Common myeloid progenitor, CD34-positive (primary cell): ENCODE measurements around the gene ACSL5.
A peak's percentile ranks its signal among the peaks of the same experiment; 100 is the strongest.

Experiments
- CTCF ChIA-PET: fragments of 350-600 bp; sonication (Branson Sonifier 250); formaldehyde crosslinking; loops from one replicate; lab custom pipeline; 2021; ENCODE audit warnings: antibody characterized with exemption; lab: Charles Lee
- POLR2A ChIA-PET: fragments of 350-600 bp; sonication (Branson Sonifier 250); formaldehyde crosslinking; loops from one replicate; lab custom pipeline; 2021; ENCODE audit warnings: antibody characterized with exemption; lab: Charles Lee
- DNase-seq, 3 donors: peaks; one replicate each; pipeline versions ENCODE4 v3.0.0 to v3.0.0-alpha.2; 2013
- H3K27ac ChIP-seq, 2 experiments: 1 replicate in 1 of 2; 2 replicates in 1 of 2; pipeline ENCODE4 v1.7.0; 2013; ENCODE audit warnings: inconsistent platforms in 2 of 2, low read length in 2 of 2, mild to moderate bottlenecking in 2 of 2, low read depth in 1 of 2, moderate library complexity in 1 of 2; ENCODE audit not compliant: severe bottlenecking in 2 of 2, insufficient read depth in 1 of 2, poor library complexity in 1 of 2
- H3K27me3 ChIP-seq, 5 experiments: replicated peaks in 2 of 5; 1 replicate in 3 of 5; 2 replicates in 2 of 5; pipeline versions ENCODE4 v1.6.1 to v1.7.0; 2013; ENCODE audit warnings: low read length in 4 of 5, mild to moderate bottlenecking in 2 of 5, moderate library complexity in 2 of 5, inconsistent platforms in 1 of 5; ENCODE audit not compliant: insufficient read depth in 5 of 5, control insufficient read depth in 4 of 5
- H3K36me3 ChIP-seq, 4 experiments: 1 replicate in 2 of 4; 2 replicates in 2 of 4; pipeline versions ENCODE4 v1.6.1 to v1.7.0; 2013; ENCODE audit warnings: low read length in 3 of 4, control low read depth in 1 of 4, mild to moderate bottlenecking in 1 of 4; ENCODE audit not compliant: control insufficient read depth in 4 of 4, insufficient read depth in 4 of 4
- H3K4me1 ChIP-seq, 4 experiments: 1 replicate in 3 of 4; 2 replicates in 1 of 4; pipeline versions ENCODE4 v1.6.1 to v1.7.1; 2013; ENCODE audit warnings: low read length in 3 of 4, mild to moderate bottlenecking in 3 of 4, control low read depth in 1 of 4, inconsistent platforms in 1 of 4, moderate library complexity in 1 of 4; ENCODE audit not compliant: control insufficient read depth in 4 of 4, insufficient read depth in 4 of 4; ENCODE audit errors: control extremely low read depth in 1 of 4
- H3K4me3 ChIP-seq, 7 experiments: 1 replicate in 4 of 7; 2 replicates in 3 of 7; pipeline versions ENCODE4 v1.5.1 to v1.7.0; 2013; ENCODE audit warnings: mild to moderate bottlenecking in 7 of 7, low read length in 6 of 7, moderate library complexity in 6 of 7, inconsistent platforms in 2 of 7, low read depth in 2 of 7, control low read depth in 1 of 7; ENCODE audit not compliant: insufficient read depth in 4 of 7, control insufficient read depth in 1 of 7; ENCODE audit errors: extremely low read depth in 1 of 7
- H3K9me3 ChIP-seq, 5 experiments: 1 replicate in 4 of 5; 2 replicates in 1 of 5; pipeline versions ENCODE4 v1.6.1 to v1.7.1; 2013; ENCODE audit warnings: low read length in 4 of 5, mild to moderate bottlenecking in 2 of 5, inconsistent platforms in 1 of 5, low read depth in 1 of 5, moderate library complexity in 1 of 5; ENCODE audit not compliant: control insufficient read depth in 4 of 5, insufficient read depth in 2 of 5; ENCODE audit errors: control extremely low read depth in 1 of 5
- WGBS: methylation state at CpG from one replicate; pipeline ENCODE4 v1.1.5; 2013; ENCODE audit not compliant: insufficient coverage; 5-methylcytosine and 5-hydroxymethylcytosine counted together

ACSL5 gene

DNA sequence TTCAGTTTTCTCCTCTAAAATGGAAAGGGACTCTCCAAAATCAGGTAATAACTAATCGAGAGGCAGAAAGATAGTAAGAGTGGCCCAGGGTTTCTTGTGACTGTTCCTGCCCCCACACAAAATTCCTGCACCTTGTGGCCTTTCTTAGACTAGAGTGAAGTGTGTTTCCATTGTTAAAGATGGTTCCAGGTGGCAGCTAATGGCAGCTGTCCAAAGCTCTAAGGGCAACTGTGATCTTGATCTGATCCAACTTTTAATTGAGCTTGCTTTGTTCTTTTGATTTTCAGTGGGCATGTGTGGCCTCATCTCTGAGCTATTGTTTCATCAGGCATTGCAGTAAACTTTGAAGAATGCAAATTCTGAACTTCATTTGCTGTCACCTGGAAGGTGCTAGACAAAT, 19.4 kb downstream of the ACSL5 start:
- POLR2A ChIA-PET, result no interaction called here
- WGBS, result no CpG with 5 or more reads among the region's 1 CpG
- Histone ChIP-seq H3K4me3 (no peak overlapping the region), H3K9me3 (no peaks in the 10 kb centered on the region), H3K36me3 (peaks cover 3 to 27% (median 20%) of the 10 kb centered on the region in 4 experiments), H3K27ac (no peak overlapping the region), H3K4me1 (peaks cover 0 to 15% (median 7%) of the 10 kb centered on the region in 4 experiments), H3K27me3 (no peaks in the 10 kb centered on the region)
- CTCF ChIA-PET, result interaction anchor here (1.2 kb wide), 1 partner anchor 256 kb away, joined by 3 read pairs; no protein-coding TSS in a partner anchor
- no peak for DNase-seq

DNA sequence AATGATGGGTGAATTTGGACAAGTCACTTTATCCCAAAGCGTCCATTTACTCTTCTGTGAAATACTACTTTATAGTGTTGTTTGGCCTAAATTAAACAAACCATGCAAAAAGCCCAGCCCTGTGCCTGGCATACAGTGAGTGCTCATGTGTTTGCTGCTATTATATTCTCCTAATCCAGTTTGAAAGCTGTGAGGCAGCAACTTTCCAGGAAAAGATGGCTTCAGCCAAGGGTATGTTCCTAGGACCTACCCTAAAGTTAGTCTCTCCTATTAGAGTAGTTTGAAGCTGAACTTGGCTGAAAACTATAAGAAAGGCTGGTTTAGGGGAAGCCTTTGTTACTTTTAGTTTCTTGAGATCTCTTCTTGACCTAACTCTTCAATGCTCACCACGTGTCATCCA, 19.9 kb downstream of the ACSL5 start:
- WGBS, result 100% methylated on average over 1 of the region's 2 CpGs
- Histone ChIP-seq H3K27me3 (no peaks in the 10 kb centered on the region), H3K36me3 (peaks cover 4 to 28% (median 21%) of the 10 kb centered on the region in 4 experiments), H3K4me3 (no peak overlapping the region), H3K9me3 (no peaks in the 10 kb centered on the region), H3K4me1 (peaks cover 0 to 15% (median 7%) of the 10 kb centered on the region in 4 experiments), H3K27ac (no peak overlapping the region)
- ChIA-PET CTCF (interaction anchor here (2.0 kb wide), 1 partner anchor 42 kb away, joined by 5 read pairs; no protein-coding TSS in a partner anchor), POLR2A (no interaction called here)
- DNase-seq, result no peak

DNA sequence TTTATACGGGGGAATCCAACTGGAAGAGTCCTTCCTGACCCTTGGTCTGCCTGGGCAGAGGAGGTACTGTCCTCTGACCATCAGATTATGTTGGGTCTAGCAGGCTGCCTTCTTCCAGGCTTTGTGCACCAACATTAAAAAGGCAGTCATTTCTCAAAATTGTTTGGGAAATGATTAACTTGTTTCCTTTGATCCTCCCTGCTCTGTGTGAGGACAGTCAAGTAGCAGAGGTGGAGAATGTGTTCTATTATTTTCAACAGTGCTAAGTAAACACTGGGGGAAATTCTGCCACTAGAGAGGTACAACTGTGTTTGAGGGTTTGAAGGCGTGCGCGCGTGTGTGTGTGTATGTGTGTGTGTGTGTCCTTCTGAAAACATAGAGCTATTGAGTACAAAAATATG, 20.6 kb downstream of the ACSL5 start:
- WGBS, result 100% methylated on average over 1 of the region's 5 CpGs
- CTCF ChIA-PET, result interaction anchor here (1.2 to 2.0 kb wide), 2 partner anchors 10 to 41 kb away, joined by 3 to 5 read pairs; no protein-coding TSS in a partner anchor
- DNase-seq, result peak in 2 of 3 donors; percentile 10 to 13
- POLR2A ChIA-PET, result no interaction called here
- peaks cover 0 to 10% (median 4%) of the 10 kb centered on the region in 4 experiments for H3K4me1 ChIP-seq
- H3K27ac ChIP-seq, result no peak overlapping the region
- no peaks in the 10 kb centered on the region for H3K27me3 ChIP-seq
- no peak overlapping the region for H3K4me3 ChIP-seq
- no peaks in the 10 kb centered on the region for H3K9me3 ChIP-seq
- H3K36me3 ChIP-seq, result peaks cover 7 to 35% (median 25%) of the 10 kb centered on the region in 4 experiments

DNA sequence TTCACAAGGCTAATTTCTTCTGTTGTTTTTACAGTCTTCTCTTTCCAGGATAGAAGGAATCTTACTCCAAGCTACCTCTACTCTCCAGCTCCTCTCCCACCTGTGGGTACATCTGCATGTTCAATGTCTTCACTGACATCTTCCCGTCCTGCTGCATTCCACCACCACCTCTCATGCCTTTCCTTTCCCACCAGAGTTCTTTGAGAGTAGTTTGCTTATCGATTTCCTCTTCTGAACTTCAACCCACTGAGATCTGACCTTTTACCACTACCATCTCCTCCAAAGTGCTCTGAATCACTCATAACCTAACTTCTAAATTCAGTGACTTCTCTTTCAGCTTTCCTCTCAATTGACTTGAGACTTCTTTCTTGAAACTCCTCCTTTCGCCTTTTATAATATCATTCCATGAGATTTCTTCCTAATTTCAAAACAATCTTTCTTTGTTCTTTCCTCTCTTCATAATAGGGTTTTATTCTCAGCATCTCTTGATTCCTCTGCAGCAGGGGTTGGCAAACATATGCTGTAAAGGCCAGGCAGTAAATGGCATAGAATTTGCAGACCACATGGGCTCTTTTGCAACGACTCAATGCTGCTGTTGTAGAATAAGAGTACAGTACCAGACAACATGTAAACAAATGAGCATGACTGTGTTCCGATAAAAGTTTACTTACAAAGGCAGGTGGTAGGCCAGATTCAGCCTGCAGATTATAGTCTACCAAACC, 22.1 kb downstream of the ACSL5 start:
- Histone ChIP-seq H3K4me1 (no peaks in the 10 kb centered on the region), H3K36me3 (peaks cover 7 to 45% (median 29%) of the 10 kb centered on the region in 4 experiments), H3K27me3 (no peaks in the 10 kb centered on the region), H3K27ac (no peak overlapping the region), H3K4me3 (no peak overlapping the region), H3K9me3 (no peaks in the 10 kb centered on the region)
- CTCF ChIA-PET, result interaction anchor here (2.0 kb wide), 1 partner anchor 40 kb away, joined by 5 read pairs; no protein-coding TSS in a partner anchor
- POLR2A ChIA-PET, result interaction anchor here (0.6 kb wide), 1 partner anchor 13 kb away, joined by 3 read pairs; no protein-coding TSS in a partner anchor
- no peak for DNase-seq
- WGBS, result 93% methylated on average over 5 of the region's 5 CpGs

DNA sequence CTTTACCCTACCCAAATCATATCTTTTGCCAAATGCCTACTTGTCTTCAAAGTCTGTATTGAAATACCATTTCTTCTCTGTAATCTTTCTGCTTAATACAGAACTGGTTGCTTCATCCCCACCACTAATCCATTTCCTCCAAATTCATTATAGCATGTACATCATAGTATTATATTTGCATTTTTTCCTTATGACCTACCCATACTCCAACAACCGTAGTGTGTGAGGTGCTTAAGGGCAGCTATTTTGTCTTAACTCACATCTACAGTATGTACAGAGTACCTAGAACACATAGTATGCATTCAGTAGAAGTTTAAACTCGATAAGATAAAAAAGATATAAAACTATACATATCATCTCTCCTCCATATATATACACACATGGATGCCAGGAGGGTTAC, 23.7 kb downstream of the ACSL5 start:
- H3K4me3 ChIP-seq, result no peak overlapping the region
- whole genome bisulfite sequencing, result no CpG with 5 or more reads among the region's 2 CpGs
- no peaks in the 10 kb centered on the region for H3K27me3 ChIP-seq
- ChIA-PET CTCF (no interaction called here), POLR2A (no interaction called here)
- H3K4me1 ChIP-seq, result no peaks in the 10 kb centered on the region
- no peak for DNase-seq
- H3K36me3 ChIP-seq, result peaks cover 7 to 51% (median 36%) of the 10 kb centered on the region in 4 experiments
- H3K27ac ChIP-seq, result no peak overlapping the region
- H3K9me3 ChIP-seq, result no peaks in the 10 kb centered on the region

- 100% methylated on average over 1 of the region's 2 CpGs for WGBS
- ChIA-PET CTCF (no interaction called here), POLR2A (no interaction called here)
- Histone ChIP-seq H3K4me3 (no peak overlapping the region), H3K36me3 (peaks cover 9 to 73% (median 31%) of the 10 kb centered on the region in 4 experiments), H3K27me3 (no peaks in the 10 kb centered on the region), H3K27ac (no peak overlapping the region), H3K9me3 (peaks cover 0 to 2% (median 0%) of the 10 kb centered on the region in 5 experiments), H3K4me1 (no peaks in the 10 kb centered on the region)
- DNase-seq, result no peak
Observed at GRCh38 chr10:112402917-112403316, 29.0 kb downstream of the ACSL5 start.

DNA sequence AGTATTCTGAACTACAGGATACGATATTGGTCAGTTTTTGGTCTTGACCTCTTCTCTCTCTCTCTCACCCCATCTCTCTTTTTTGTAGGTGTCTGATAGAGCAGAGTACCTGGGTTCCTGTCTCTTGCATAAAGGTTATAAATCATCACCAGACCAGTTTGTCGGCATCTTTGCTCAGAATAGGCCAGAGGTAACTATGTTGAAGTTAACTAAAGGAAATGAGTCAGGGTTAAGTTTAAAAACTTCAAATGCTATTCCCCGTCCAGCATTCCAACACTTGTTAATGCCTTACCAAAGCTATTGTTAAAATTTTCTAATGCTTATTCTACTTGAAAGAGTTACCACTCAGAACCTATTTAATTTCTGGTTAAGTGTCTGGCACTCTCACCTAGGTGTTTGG, 30.7 kb downstream of the ACSL5 start:
- H3K27me3 ChIP-seq, result no peaks in the 10 kb centered on the region
- H3K4me1 ChIP-seq, result no peaks in the 10 kb centered on the region
- CTCF ChIA-PET, result no interaction called here
- peaks cover 10 to 76% (median 31%) of the 10 kb centered on the region in 4 experiments for H3K36me3 ChIP-seq
- H3K4me3 ChIP-seq, result no peak overlapping the region
- H3K27ac ChIP-seq, result no peak overlapping the region
- DNase-seq, result no peak
- WGBS, result no CpG with 5 or more reads among the region's 3 CpGs
- peaks cover 0 to 2% (median 0%) of the 10 kb centered on the region in 5 experiments for H3K9me3 ChIP-seq
- POLR2A ChIA-PET, result no interaction called here
